Ectodermal cell (in vitro differentiated cells): ENCODE measurements around the gene CXCR5.

Experiments
- H3K27ac ChIP-seq: 2 replicates; pipeline ENCODE4 v1.7.0; 2013; ENCODE audit warnings: mild to moderate bottlenecking, low read depth, low read length; ENCODE audit not compliant: insufficient read depth, poor library complexity, severe bottlenecking
- H3K27me3 ChIP-seq: 2 replicates; pipeline ENCODE4 v1.7.0; 2013; ENCODE audit warnings: mild to moderate bottlenecking, low read length; ENCODE audit not compliant: insufficient read depth, control insufficient read depth, poor library complexity, severe bottlenecking
- H3K36me3 ChIP-seq: one replicate; pipeline ENCODE4 v1.7.0; 2013; ENCODE audit warnings: low read length; ENCODE audit not compliant: control insufficient read depth, insufficient read depth
- H3K4me1 ChIP-seq: one replicate; pipeline ENCODE4 v1.7.0; 2013; ENCODE audit warnings: low read length; ENCODE audit not compliant: control insufficient read depth, insufficient read depth
- H3K4me3 ChIP-seq: 2 replicates; pipeline ENCODE4 v1.7.0; 2013; ENCODE audit warnings: low read depth, low read length, control low read depth; ENCODE audit not compliant: insufficient read depth
- H3K9me3 ChIP-seq: 2 replicates; pipeline ENCODE4 v1.7.0; 2013; ENCODE audit warnings: mild to moderate bottlenecking, low read length, moderate library complexity; ENCODE audit not compliant: control insufficient read depth
- WGBS, 2 experiments: methylation state at CpG; one replicate each; pipeline ENCODE4 v1.1.7; 2013; ENCODE audit warnings: missing lambda C conversion rate in 2 of 2; 5-methylcytosine and 5-hydroxymethylcytosine counted together

The CXCR5 gene

GRCh38 chr11:118886681-118887111 is 3.0 kb downstream of the CXCR5 start:
- WGBS, 2 experiments: 96 to 97% methylated on average over 8 of the region's 8 CpGs
- no peak overlapping the region for H3K4me3 ChIP-seq
- peaks cover 4% of the 10 kb centered on the region for H3K27me3 ChIP-seq
- no peaks in the 10 kb centered on the region for H3K36me3 ChIP-seq
- no peak overlapping the region for H3K27ac ChIP-seq
- H3K4me1 ChIP-seq: peaks cover 18% of the 10 kb centered on the region
- no peaks in the 10 kb centered on the region for H3K9me3 ChIP-seq

DNA sequence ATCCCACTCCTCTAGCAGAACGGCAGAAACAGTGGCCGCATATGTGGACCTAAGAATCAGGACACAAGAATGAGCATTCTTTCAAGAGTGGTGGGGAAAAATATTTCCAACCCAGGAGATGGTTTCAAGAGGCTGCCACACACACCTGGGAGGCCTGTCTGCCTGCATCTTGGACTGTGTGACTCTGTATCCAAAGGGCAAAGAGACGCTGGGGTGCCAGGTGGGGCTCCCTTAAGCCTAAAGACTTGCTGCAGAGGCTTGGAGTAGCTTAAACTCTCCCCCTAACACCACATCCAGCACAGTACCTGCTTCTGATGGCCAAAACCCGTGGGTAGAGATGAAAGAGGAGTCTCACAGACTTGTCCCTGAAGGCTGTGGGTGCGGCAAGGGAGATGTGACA is 3.5 kb downstream of the CXCR5 start:
- Histone ChIP-seq H3K4me3 (no peak overlapping the region), H3K4me1 (peaks cover 18% of the 10 kb centered on the region), H3K27ac (no peak overlapping the region), H3K36me3 (no peaks in the 10 kb centered on the region), H3K27me3 (peaks cover 4% of the 10 kb centered on the region), H3K9me3 (no peaks in the 10 kb centered on the region)
- 78 to 82% methylated on average over 5 of the region's 5 CpGs for WGBS, 2 experiments

GRCh38 chr11:118888398-118888797 is 4.7 kb downstream of the CXCR5 start:
- H3K27ac ChIP-seq: no peak overlapping the region
- peaks cover 18% of the 10 kb centered on the region for H3K4me1 ChIP-seq
- no peaks in the 10 kb centered on the region for H3K9me3 ChIP-seq
- 93% methylated on average over 5 of the region's 5 CpGs for WGBS, 2 experiments
- no peaks in the 10 kb centered on the region for H3K36me3 ChIP-seq
- peaks cover 4% of the 10 kb centered on the region for H3K27me3 ChIP-seq
- H3K4me3 ChIP-seq: no peak overlapping the region

DNA sequence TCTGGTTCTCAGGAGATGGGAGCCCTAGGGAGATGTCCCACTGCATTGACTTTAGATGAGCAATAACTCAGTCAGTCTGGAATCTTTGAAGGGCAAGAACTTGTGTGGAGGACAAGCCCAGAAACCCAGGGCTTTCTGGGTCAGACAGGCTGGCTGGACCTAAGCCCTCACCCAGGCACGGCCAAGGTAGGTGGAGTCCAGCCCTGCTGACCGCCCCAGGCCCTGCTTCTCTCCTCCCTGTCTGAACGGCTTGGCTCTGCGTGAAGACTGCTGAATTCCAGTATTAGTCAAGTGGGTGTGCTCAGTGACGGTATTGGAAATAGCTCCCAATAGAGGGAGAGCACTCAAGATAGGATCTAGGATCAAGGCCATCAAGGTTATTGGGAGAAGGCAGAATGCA is 6.1 kb downstream of the CXCR5 start:
- Histone ChIP-seq H3K36me3 (no peaks in the 10 kb centered on the region), H3K9me3 (no peaks in the 10 kb centered on the region), H3K27me3 (no peaks in the 10 kb centered on the region), H3K4me3 (no peak overlapping the region), H3K4me1 (peaks cover 18% of the 10 kb centered on the region), H3K27ac (no peak overlapping the region)
- 86 to 91% methylated on average over 5 of the region's 5 CpGs for WGBS, 2 experiments

GRCh38 chr11:118892514-118892913 is 8.8 kb downstream of the CXCR5 start:
- no peak overlapping the region for H3K27ac ChIP-seq
- WGBS, 2 experiments: 63 to 76% methylated on average over 4 of the region's 4 CpGs
- no peaks in the 10 kb centered on the region for H3K9me3 ChIP-seq
- H3K4me3 ChIP-seq: no peak overlapping the region
- H3K4me1 ChIP-seq: peaks cover 35% of the 10 kb centered on the region
- H3K36me3 ChIP-seq: no peaks in the 10 kb centered on the region
- no peaks in the 10 kb centered on the region for H3K27me3 ChIP-seq

GRCh38 chr11:118892964-118893363 is 9.3 kb downstream of the CXCR5 start:
- WGBS, 2 experiments: 91% methylated on average over 8 of the region's 8 CpGs
- no peaks in the 10 kb centered on the region for H3K9me3 ChIP-seq

DNA sequence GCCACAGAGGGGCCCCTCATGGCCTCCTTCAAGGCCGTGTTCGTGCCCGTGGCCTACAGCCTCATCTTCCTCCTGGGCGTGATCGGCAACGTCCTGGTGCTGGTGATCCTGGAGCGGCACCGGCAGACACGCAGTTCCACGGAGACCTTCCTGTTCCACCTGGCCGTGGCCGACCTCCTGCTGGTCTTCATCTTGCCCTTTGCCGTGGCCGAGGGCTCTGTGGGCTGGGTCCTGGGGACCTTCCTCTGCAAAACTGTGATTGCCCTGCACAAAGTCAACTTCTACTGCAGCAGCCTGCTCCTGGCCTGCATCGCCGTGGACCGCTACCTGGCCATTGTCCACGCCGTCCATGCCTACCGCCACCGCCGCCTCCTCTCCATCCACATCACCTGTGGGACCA is 10.0 kb downstream of the CXCR5 start:
- WGBS, 2 experiments: 95 to 96% methylated on average over 22 of the region's 22 CpGs
- no peak overlapping the region for H3K4me3 ChIP-seq
- H3K36me3 ChIP-seq: no peaks in the 10 kb centered on the region
- H3K4me1 ChIP-seq: peaks cover 23% of the 10 kb centered on the region
- H3K27me3 ChIP-seq: no peaks in the 10 kb centered on the region
- H3K9me3 ChIP-seq: no peaks in the 10 kb centered on the region
- H3K27ac ChIP-seq: no peak overlapping the region

More at GRCh38 chr11:118892964-118893363, 9.3 kb downstream of the CXCR5 start:
- no peaks in the 10 kb centered on the region for H3K27me3 ChIP-seq
- H3K4me3 ChIP-seq: no peak overlapping the region
- H3K4me1 ChIP-seq: peaks cover 30% of the 10 kb centered on the region
- no peak overlapping the region for H3K27ac ChIP-seq
- no peaks in the 10 kb centered on the region for H3K36me3 ChIP-seq

- H3K27ac ChIP-seq: no peak overlapping the region
- WGBS, 2 experiments: 95% methylated on average over 19 of the region's 19 CpGs
- H3K9me3 ChIP-seq: no peaks in the 10 kb centered on the region
- H3K27me3 ChIP-seq: no peaks in the 10 kb centered on the region
- no peak overlapping the region for H3K4me3 ChIP-seq
- H3K4me1 ChIP-seq: peaks cover 20% of the 10 kb centered on the region
- H3K36me3 ChIP-seq: no peaks in the 10 kb centered on the region
These were observed 10.5 kb downstream of the CXCR5 start for GRCh38 chr11:118894192-118894591.

DNA sequence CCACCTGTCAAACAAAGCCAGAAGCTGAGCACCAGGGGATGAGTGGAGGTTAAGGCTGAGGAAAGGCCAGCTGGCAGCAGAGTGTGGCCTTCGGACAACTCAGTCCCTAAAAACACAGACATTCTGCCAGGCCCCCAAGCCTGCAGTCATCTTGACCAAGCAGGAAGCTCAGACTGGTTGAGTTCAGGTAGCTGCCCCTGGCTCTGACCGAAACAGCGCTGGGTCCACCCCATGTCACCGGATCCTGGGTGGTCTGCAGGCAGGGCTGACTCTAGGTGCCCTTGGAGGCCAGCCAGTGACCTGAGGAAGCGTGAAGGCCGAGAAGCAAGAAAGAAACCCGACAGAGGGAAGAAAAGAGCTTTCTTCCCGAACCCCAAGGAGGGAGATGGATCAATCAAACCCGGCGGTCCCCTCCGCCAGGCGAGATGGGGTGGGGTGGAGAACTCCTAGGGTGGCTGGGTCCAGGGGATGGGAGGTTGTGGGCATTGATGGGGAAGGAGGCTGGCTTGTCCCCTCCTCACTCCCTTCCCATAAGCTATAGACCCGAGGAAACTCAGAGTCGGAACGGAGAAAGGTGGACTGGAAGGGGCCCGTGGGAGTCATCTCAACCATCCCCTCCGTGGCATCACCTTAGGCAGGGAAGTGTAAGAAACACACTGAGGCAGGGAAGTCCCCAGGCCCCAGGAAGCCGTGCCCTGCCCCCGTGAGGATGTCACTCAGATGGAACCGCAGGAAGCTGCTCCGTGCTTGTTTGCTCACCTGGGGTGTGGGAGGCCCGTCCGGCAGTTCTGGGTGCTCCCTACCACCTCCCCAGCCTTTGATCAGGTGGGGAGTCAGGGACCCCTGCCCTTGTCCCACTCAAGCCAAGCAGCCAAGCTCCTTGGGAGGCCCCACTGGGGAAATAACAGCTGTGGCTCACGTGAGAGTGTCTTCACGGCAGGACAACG is 11.7 kb downstream of the CXCR5 start:
- no peak overlapping the region for H3K27ac ChIP-seq
- 75 to 77% methylated on average over 26 of the region's 26 CpGs for WGBS, 2 experiments
- peaks cover 20% of the 10 kb centered on the region for H3K4me1 ChIP-seq
- H3K9me3 ChIP-seq: no peaks in the 10 kb centered on the region
- H3K27me3 ChIP-seq: no peaks in the 10 kb centered on the region
- no peaks in the 10 kb centered on the region for H3K36me3 ChIP-seq
- H3K4me3 ChIP-seq: no peak overlapping the region

DNA sequence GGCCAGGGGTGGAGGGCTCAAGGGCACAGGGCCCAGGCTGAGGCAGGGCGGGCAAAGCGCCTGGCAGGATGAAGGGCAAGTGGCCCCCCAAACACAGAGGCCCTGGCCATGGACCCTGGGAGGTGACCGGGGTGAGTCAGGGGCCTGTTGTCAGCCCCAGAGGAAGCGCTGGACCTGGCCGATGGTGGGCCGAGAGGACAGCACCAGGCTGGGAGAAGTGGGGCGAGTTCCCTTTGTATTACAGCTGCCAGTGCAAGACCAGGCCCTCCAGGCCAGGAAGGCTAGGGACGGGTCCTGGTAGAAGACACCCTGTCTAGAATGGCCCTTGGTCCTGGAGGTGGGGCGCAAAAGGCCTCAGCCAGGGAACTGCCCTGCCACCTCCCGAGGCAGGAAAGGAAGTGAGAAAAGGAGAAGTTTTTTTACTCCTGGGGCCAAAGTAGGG is 12.8 kb downstream of the CXCR5 start:
- Histone ChIP-seq H3K4me1 (peaks cover 20% of the 10 kb centered on the region), H3K27ac (no peak overlapping the region), H3K36me3 (peaks cover 6% of the 10 kb centered on the region), H3K27me3 (no peaks in the 10 kb centered on the region), H3K4me3 (no peak overlapping the region), H3K9me3 (no peaks in the 10 kb centered on the region)
- WGBS, 2 experiments: 82 to 83% methylated on average over 10 of the region's 10 CpGs
